ENCODE results near the gene ACBD6.

DNA sequence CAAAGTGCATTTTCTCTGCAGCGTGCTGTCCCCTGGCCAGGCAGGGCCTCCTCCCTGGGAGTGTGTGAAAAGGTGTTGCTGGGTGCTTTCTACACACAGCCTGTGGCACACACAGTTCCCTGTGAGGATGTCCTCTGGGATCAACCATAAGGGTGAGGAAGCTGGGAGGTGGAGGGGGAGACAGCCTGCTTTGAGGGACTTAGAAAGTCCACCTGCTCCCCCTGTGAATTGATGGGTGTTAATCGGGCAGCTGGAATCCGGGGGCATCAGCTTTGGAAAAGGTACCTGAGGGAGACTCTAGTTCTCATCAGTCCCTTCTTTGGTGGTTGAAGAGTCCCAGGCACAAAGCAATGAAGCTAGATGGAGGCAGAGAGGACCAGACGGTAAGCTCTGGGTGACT, 236.5 kb downstream of the ACBD6 start:
- TF ChIP-seq, protein P1, sequence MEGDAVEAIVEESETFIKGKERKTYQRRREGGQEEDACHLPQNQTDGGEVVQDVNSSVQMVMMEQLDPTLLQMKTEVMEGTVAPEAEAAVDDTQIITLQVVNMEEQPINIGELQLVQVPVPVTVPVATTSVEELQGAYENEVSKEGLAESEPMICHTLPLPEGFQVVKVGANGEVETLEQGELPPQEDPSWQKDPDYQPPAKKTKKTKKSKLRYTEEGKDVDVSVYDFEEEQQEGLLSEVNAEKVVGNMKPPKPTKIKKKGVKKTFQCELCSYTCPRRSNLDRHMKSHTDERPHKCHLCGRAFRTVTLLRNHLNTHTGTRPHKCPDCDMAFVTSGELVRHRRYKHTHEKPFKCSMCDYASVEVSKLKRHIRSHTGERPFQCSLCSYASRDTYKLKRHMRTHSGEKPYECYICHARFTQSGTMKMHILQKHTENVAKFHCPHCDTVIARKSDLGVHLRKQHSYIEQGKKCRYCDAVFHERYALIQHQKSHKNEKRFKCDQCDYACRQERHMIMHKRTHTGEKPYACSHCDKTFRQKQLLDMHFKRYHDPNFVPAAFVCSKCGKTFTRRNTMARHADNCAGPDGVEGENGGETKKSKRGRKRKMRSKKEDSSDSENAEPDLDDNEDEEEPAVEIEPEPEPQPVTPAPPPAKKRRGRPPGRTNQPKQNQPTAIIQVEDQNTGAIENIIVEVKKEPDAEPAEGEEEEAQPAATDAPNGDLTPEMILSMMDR (IDR thresholded peaks at IDR 0.05), result no peak
- TF ChIP-seq EZH2 (IDR thresholded peaks at IDR 0.05; ENCODE audit: borderline replicate concordance, insufficient read depth, low read depth, low read length, poor library complexity, severe bottlenecking), result no peak

Measured in B cell (primary cell).